K562 (cell line): ENCODE results near the gene NT5C1B.

ENCODE experiments used
- CTCF ChIP-seq, 3 experiments: IDR thresholded peaks in 2 of 3; conservative IDR thresholded peaks in 1 of 3; 2 replicates each; pipeline ENCODE4 v1.5.1; 2011 to 2012; ENCODE audit warnings: low read length in 3 of 3, mild to moderate bottlenecking in 3 of 3, control low read depth in 2 of 3, improper control_type of control experiment in 1 of 3, inconsistent platforms in 1 of 3, low read depth in 1 of 3, mixed read lengths in 1 of 3, moderate library complexity in 1 of 3; ENCODE audit not compliant: insufficient read depth in 2 of 3
- ETV6 ChIP-seq, 3 experiments: fragments of 150-350 bp in 1 of 3; sonication (generic) in 1 of 3; formaldehyde crosslinking in 1 of 3; IDR thresholded peaks; 2 replicates each; pipeline versions ENCODE4 v1.6.1 to v1.8.0; 2014 to 2022; ENCODE audit warnings: borderline replicate concordance in 2 of 3, low read depth in 2 of 3, antibody characterized with exemption in 1 of 3, low read length in 1 of 3, mild to moderate bottlenecking in 1 of 3, missing genetic modification reagents in 1 of 3
- EZH2 ChIP-seq: IDR thresholded peaks from 2 replicates; pipeline ENCODE4 v1.6.1; 2012; ENCODE audit warnings: low read depth, mild to moderate bottlenecking, inconsistent platforms, low read length, borderline replicate concordance
- FOSL1 ChIP-seq: fragments of 200-800 bp; sonication (Bioruptor generic); conservative IDR thresholded peaks from 2 replicates; pipeline ENCODE4 v1.6.1; 2016; ENCODE audit warnings: missing genetic modification characterization, missing compliant biosample characterization
- GABPA ChIP-seq: fragments of 200-800 bp; sonication (Bioruptor generic); conservative IDR thresholded peaks from 2 replicates; pipeline ENCODE4 v1.6.1; 2016; ENCODE audit warnings: low read depth, missing genetic modification characterization, missing compliant biosample characterization
- HNRNPH1 ChIP-seq: fragments of 200-400 bp; formaldehyde crosslinking; optimal IDR thresholded peaks from 2 replicates; pipeline ENCODE3; 2017; ENCODE audit warnings: low read depth, mild to moderate bottlenecking, low read length, moderate library complexity
- MCM5 ChIP-seq: fragments of 450-650 bp; IDR thresholded peaks from 2 replicates; pipeline ENCODE4 v1.6.1; 2016; ENCODE audit warnings: low read depth
- POLR2A ChIP-seq: fragments of 450-650 bp; conservative IDR thresholded peaks from 2 replicates; pipeline ENCODE4 v1.6.1; 2016
- SMARCC2 ChIP-seq: fragments of 450-650 bp; IDR thresholded peaks from 2 replicates; pipeline ENCODE4 v1.6.1; 2017; ENCODE audit warnings: antibody characterized with exemption, moderate library complexity, mild to moderate bottlenecking, low read depth
- ZC3H4 ChIP-seq: sonication (generic); formaldehyde crosslinking; IDR thresholded peaks from 2 replicates; pipeline ENCODE4 v1.9.0; 2021; ENCODE audit warnings: missing genetic modification reagents, borderline replicate concordance
- ZNF695 ChIP-seq: fragments of 450-650 bp; formaldehyde crosslinking; IDR thresholded peaks from 2 replicates; pipeline ENCODE4 v1.4.0; 2020; ENCODE audit warnings: mild to moderate bottlenecking, moderate library complexity
- ZNF766 ChIP-seq: fragments of 200-800 bp; sonication (Bioruptor generic); conservative IDR thresholded peaks from 2 replicates; pipeline ENCODE4 v1.6.1; 2016; ENCODE audit warnings: missing genetic modification characterization, missing compliant biosample characterization
- TF ChIP-seq, protein P1 (sequence below): sonication (generic); formaldehyde crosslinking; IDR thresholded peaks from 2 replicates; pipeline ENCODE4 v1.9.0; 2022; ENCODE audit warnings: mild to moderate bottlenecking, missing genetic modification reagents
- TF ChIP-seq, protein P2 (sequence below): fragments of 250-450 bp; sonication (Bioruptor Pico); IDR thresholded peaks from 2 replicates; pipeline ENCODE4 v1.4.0; 2020; ENCODE audit warnings: mild to moderate bottlenecking, moderate library complexity, borderline replicate concordance

GRCh38 chr2:18566145-18566769, 23.1 kb downstream of the NT5C1B start:
- TF ChIP-seq EZH2: no peak
- no peak for TF ChIP-seq CTCF (IDR thresholded peaks at IDR 0.05 in 2 of 3, conservative IDR thresholded peaks at IDR 0.05 in 1 of 3; ENCODE audit: insufficient read depth in 2 of 3, low read depth in 1 of 3, low read length in 3 of 3)
- TF ChIP-seq SMARCC2: no peak
- TF ChIP-seq GABPA: no peak
- no peak for TF ChIP-seq ETV6 (IDR thresholded peaks at IDR 0.05; ENCODE audit: borderline replicate concordance in 1 of 2, low read depth in 2 of 2, low read length in 1 of 2)
- TF ChIP-seq ETV6 (CRISPR knock-in tag; IDR thresholded peaks at IDR 0.05; ENCODE audit: borderline replicate concordance): no peak
- TF ChIP-seq HNRNPH1: no peak
- TF ChIP-seq, protein P1, sequence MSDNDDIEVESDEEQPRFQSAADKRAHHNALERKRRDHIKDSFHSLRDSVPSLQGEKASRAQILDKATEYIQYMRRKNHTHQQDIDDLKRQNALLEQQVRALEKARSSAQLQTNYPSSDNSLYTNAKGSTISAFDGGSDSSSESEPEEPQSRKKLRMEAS: no peak
- no peak for TF ChIP-seq POLR2A
- TF ChIP-seq ZNF766 (CRISPR knock-in tag): no peak
- no peak for TF ChIP-seq MCM5
- no peak for TF ChIP-seq ZC3H4
- TF ChIP-seq ZNF695 (CRISPR knock-in tag): no peak
- TF ChIP-seq, protein P2, sequence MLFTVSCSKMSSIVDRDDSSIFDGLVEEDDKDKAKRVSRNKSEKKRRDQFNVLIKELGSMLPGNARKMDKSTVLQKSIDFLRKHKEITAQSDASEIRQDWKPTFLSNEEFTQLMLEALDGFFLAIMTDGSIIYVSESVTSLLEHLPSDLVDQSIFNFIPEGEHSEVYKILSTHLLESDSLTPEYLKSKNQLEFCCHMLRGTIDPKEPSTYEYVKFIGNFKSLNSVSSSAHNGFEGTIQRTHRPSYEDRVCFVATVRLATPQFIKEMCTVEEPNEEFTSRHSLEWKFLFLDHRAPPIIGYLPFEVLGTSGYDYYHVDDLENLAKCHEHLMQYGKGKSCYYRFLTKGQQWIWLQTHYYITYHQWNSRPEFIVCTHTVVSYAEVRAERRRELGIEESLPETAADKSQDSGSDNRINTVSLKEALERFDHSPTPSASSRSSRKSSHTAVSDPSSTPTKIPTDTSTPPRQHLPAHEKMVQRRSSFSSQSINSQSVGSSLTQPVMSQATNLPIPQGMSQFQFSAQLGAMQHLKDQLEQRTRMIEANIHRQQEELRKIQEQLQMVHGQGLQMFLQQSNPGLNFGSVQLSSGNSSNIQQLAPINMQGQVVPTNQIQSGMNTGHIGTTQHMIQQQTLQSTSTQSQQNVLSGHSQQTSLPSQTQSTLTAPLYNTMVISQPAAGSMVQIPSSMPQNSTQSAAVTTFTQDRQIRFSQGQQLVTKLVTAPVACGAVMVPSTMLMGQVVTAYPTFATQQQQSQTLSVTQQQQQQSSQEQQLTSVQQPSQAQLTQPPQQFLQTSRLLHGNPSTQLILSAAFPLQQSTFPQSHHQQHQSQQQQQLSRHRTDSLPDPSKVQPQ (CRISPR knock-in tag): no peak
- no peak for TF ChIP-seq FOSL1 (tag)
